Heart left ventricle (tissue), 16 donors: ENCODE data around the gene NEDD8. TPM values are rescaled to one million over a fixed set of nuclear protein-coding genes. Genes with fewer than 3 reads are reported as not detected.
A peak's percentile ranks its signal among the peaks of the same experiment; 100 is the strongest.

ENCODE experiments used
- ATAC-seq, 4 donors: fragments of 200-7000 bp; cut with Tn5 transposase; one replicate each; pipeline ENCODE4 v1.9.1; 2020 to 2022; ENCODE audit warnings: moderate library complexity in 4 of 4, mild to moderate bottlenecking in 3 of 4, moderate number of reproducible peaks in 1 of 4
- DNase-seq, 5 donors: peaks; one replicate each; pipeline ENCODE4 v3.0.0-alpha.2; 2020
- H3K27ac ChIP-seq, 12 donors: fragments of 200-600 bp; sonication (generic) in 4 of 12; one replicate each; pipeline versions ENCODE4 v1.5.0 to v1.8.0; 2016 to 2022; ENCODE audit warnings: mild to moderate bottlenecking in 2 of 12
- H3K27me3 ChIP-seq, 9 donors: fragments of 200-600 bp; sonication (generic) in 2 of 9; one replicate each; pipeline versions ENCODE4 v1.5.1 to v1.8.0; 2016 to 2022; ENCODE audit warnings: mild to moderate bottlenecking in 3 of 9
- H3K36me3 ChIP-seq, 9 donors: fragments of 200-600 bp; sonication (generic) in 2 of 9; one replicate each; pipeline versions ENCODE4 v1.5.0 to v1.8.0; 2018 to 2022; ENCODE audit warnings: mild to moderate bottlenecking in 2 of 9
- H3K4me1 ChIP-seq, 12 donors: fragments of 200-600 bp; sonication (generic) in 4 of 12; one replicate each; pipeline versions ENCODE4 v1.5.0 to v1.8.0; 2016 to 2022; ENCODE audit warnings: mild to moderate bottlenecking in 3 of 12
- H3K4me3 ChIP-seq, 12 donors: fragments of 200-600 bp; sonication (generic) in 4 of 12; one replicate each; pipeline versions ENCODE4 v1.5.0 to v1.8.0; 2017 to 2022; ENCODE audit warnings: mild to moderate bottlenecking in 9 of 12, moderate library complexity in 4 of 12
- H3K9me3 ChIP-seq, 12 donors: fragments of 200-600 bp; sonication (generic) in 4 of 12; one replicate each; pipeline versions ENCODE4 v1.5.0 to v1.8.0; 2016 to 2022; ENCODE audit warnings: mild to moderate bottlenecking in 1 of 12
- CTCF ChIP-seq, 12 donors: fragments of 200-600 bp; sonication (generic) in 4 of 12; IDR thresholded peaks; one replicate each; pipeline versions ENCODE4 v1.5.0 to v1.8.0; 2018 to 2022; ENCODE audit warnings: antibody characterized with exemption in 12 of 12, mild to moderate bottlenecking in 5 of 12
- POLR2A ChIP-seq, 2 donors: fragments of 450-650 bp; IDR thresholded peaks; one replicate each; pipeline ENCODE4 v1.6.1; 2017; ENCODE audit warnings: antibody characterized with exemption in 2 of 2, mild to moderate bottlenecking in 2 of 2, moderate library complexity in 2 of 2
- WGBS, 4 donors: extraction: QIAGEN DNeasy Blood & Tissue Kit in 2 of 4; methylation state at CpG; one replicate each; pipeline versions ENCODE4 v1.1.5 to v1.1.7; 2013 to 2018; 5-methylcytosine and 5-hydroxymethylcytosine counted together
- intact Hi-C, 10 donors: fragments of 100-400 bp; cut with DNase I; formaldehyde crosslinking; loops; one replicate each; pipeline versions ENCODE4 v1.11.1 to v1.14.2; 2022
- polyA plus RNA-seq, 2 donors: library from polyadenylated mRNA; stranded (reverse); fragments of 200-250 nt; gene quantifications; one replicate each; pipeline ENCODE4 v1.2.3, GENCODE V29; 2013
- total RNA-seq, 9 donors: library from RNA; depleted of rRNA in 2 of 9; stranded (reverse); fragments of >200 nt in 2 of 9; fragmentation: NEBNext Ultra II Directional in 3 of 9; extraction: Animal tissue kit (Norgen Biotek cat#: 25700) in 3 of 9; gene quantifications; one replicate each; pipeline versions ENCODE4 v1.1.0 to v1.2.4, GENCODE V29; 2016 to 2023
- donor health status: ischemic (EF 13 %, LVEDD 7.1; RV severe dilation, severe dysfunction).
- donor health status: healthy with polysubstance abuse.
- donor health status: DM: no; HTN: yes; CAD: no.
- donor health status: DM: no; HTN: no; CAD: no.
- donor health status: ischemic (EF 25% LVEDD 6.9; RV normal size, moderate dysfunction).
- donor health status: ischemic (EF 25% LVEDD 5.7; RV mildly dilated, moderate dysfunction).
- donor health status: healthy.
- donor health status: DM: yes; HTN: yes; CAD: no.
- donor health status: ischemic (EF 35%, LVEDD 5.7; RV mildly dilated, moderate dysfunction).
- donor health status: nonischemic (EF 11% LVEDD 7.7; RV severe dilation, severe dysfunction).
- donor health status: DM: yes; HTN: yes; CAD: no.
- donor health status: PGD.
- donor health status: ischemic (EF 29% LVEDD 5.4; RV normal size, mild dysfunction).
- donor health status: nonischemic (EF 23%, LVEDD 6.1; RV moderate dilation, normal function).

NEDD8 gene
- total and polyA plus RNA-seq, 11 donors = 174 to 287 (median 206) TPM

GRCh38 chr14:24178399-24179178, 53.6 kb downstream of the NEDD8 start:
- 87 to 95% (median 92%) methylated on average over 11 to 12 of the region's 12 CpGs for WGBS, 4 donors
- Histone ChIP-seq H3K36me3 (peaks cover 0 to 94% (median 63%) of the 10 kb centered on the region in 9 donors), H3K9me3 (no peaks in the 10 kb centered on the region), H3K4me1 (peaks cover 0 to 17% (median 9%) of the 10 kb centered on the region in 12 donors), H3K27ac (peak overlapping the region in 2 of 12 donors; percentile 53 to 86), H3K27me3 (no peaks in the 10 kb centered on the region), H3K4me3 (no peak overlapping the region)
- no peak for TF ChIP-seq CTCF (IDR thresholded peaks at IDR 0.05)
- no peak for TF ChIP-seq POLR2A (IDR thresholded peaks at IDR 0.05)
- no peak for ATAC-seq
- no peak for DNase-seq
- intact Hi-C loops = no loop called here

DNA sequence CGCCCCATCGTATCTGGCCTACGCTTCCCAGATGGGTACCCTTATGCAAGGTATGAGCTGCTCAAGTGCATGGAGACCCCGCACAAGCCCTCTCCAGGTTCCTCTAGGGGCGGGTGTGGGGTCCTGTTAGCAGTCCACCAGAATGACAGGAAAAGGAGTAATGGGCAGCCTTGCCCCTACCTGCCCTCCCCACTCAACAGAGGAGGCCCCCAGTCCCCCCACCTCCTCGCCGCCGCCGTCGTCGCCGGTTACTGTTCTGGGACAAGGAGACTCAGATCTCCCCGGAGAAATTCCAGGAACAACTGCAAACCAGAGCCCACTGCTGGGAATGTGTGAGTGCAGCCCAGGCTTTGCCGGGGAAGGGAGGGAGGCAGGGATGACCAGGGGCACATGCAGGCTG, 54.3 kb downstream of the NEDD8 start:
- Histone ChIP-seq H3K27ac (no peak overlapping the region), H3K36me3 (peaks cover 0 to 94% (median 57%) of the 10 kb centered on the region in 9 donors), H3K27me3 (no peaks in the 10 kb centered on the region), H3K9me3 (no peaks in the 10 kb centered on the region), H3K4me3 (no peak overlapping the region), H3K4me1 (peaks cover 0 to 17% (median 9%) of the 10 kb centered on the region in 12 donors)
- intact Hi-C loops = no loop called here
- TF ChIP-seq CTCF (IDR thresholded peaks at IDR 0.05) = no peak
- no peak for TF ChIP-seq POLR2A (IDR thresholded peaks at IDR 0.05)
- WGBS, 4 donors = 90 to 94% (median 92%) methylated on average over 9 to 14 of the region's 14 CpGs
- DNase-seq = no peak
- ATAC-seq = no peak

GRCh38 chr14:24177041-24177825, 54.9 kb downstream of the NEDD8 start:
- intact Hi-C loops = no loop called here
- DNase-seq = no peak

More at GRCh38 chr14:24177041-24177825, 54.9 kb downstream of the NEDD8 start:
- TF ChIP-seq POLR2A (IDR thresholded peaks at IDR 0.05) (no peak), CTCF (IDR thresholded peaks at IDR 0.05) (no peak)
- WGBS, 4 donors = 91 to 94% (median 92%) methylated on average over 10 to 12 of the region's 12 CpGs
- Histone ChIP-seq H3K27me3 (no peaks in the 10 kb centered on the region), H3K4me1 (peaks cover 0 to 17% (median 10%) of the 10 kb centered on the region in 12 donors), H3K27ac (no peak overlapping the region), H3K4me3 (no peak overlapping the region), H3K36me3 (peaks cover 0 to 88% (median 50%) of the 10 kb centered on the region in 9 donors), H3K9me3 (no peaks in the 10 kb centered on the region)
- ATAC-seq = no peak
